ENCODE measurements around the gene GRK5.
A peak's percentile ranks its signal among the peaks of the same experiment; 100 is the strongest.

GRK5 gene

DNA sequence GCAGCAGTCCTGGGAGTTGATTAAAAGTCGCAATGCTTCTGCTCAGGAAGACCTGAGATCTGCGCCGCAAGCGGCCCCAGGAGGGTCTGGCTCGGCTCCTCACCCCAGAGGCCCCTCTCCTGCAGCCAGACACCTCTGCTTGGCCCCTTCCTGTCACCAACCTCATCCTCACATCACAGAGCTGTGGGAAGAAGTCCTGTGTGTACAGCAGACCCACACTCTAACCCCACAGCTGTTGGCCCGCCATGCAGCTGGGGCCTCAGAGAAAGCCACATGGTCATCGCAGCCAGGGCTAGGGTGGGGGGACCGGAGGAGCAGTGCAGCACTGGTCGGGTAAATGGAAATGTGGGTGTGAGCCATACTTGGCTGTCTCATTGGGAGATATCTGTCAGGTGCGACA lies 237.5 kb downstream of the GRK5 start:
- TF ChIP-seq, protein P1, sequence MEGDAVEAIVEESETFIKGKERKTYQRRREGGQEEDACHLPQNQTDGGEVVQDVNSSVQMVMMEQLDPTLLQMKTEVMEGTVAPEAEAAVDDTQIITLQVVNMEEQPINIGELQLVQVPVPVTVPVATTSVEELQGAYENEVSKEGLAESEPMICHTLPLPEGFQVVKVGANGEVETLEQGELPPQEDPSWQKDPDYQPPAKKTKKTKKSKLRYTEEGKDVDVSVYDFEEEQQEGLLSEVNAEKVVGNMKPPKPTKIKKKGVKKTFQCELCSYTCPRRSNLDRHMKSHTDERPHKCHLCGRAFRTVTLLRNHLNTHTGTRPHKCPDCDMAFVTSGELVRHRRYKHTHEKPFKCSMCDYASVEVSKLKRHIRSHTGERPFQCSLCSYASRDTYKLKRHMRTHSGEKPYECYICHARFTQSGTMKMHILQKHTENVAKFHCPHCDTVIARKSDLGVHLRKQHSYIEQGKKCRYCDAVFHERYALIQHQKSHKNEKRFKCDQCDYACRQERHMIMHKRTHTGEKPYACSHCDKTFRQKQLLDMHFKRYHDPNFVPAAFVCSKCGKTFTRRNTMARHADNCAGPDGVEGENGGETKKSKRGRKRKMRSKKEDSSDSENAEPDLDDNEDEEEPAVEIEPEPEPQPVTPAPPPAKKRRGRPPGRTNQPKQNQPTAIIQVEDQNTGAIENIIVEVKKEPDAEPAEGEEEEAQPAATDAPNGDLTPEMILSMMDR (IDR thresholded peaks at IDR 0.05; ENCODE audit: low read depth, low read length, missing control alignments), result no peak
- no peak overlapping the region for H3K4me3 ChIP-seq (replicated peaks; ENCODE audit: low read depth, low read length)
- no peak for DNase-seq (ENCODE audit: extremely low read depth, low read depth)

- TF ChIP-seq, protein P1 (IDR thresholded peaks at IDR 0.05; ENCODE audit: low read depth, low read length, missing control alignments), result peak; percentile 98
- DNase-seq (ENCODE audit: extremely low read depth, low read depth), result peak; percentile 46
- no peak overlapping the region for H3K4me3 ChIP-seq (replicated peaks; ENCODE audit: low read depth, low read length)
Measured at GRCh38 chr10:119445311-119445934, 238.1 kb downstream of the GRK5 start.

- H3K4me3 ChIP-seq (replicated peaks; ENCODE audit: low read depth, low read length), result no peak overlapping the region
- no peak for DNase-seq (ENCODE audit: extremely low read depth, low read depth)
- TF ChIP-seq, protein P1 (IDR thresholded peaks at IDR 0.05; ENCODE audit: low read depth, low read length, missing control alignments), result no peak
Measured at GRCh38 chr10:119445935-119446317, 238.6 kb downstream of the GRK5 start.

DNA sequence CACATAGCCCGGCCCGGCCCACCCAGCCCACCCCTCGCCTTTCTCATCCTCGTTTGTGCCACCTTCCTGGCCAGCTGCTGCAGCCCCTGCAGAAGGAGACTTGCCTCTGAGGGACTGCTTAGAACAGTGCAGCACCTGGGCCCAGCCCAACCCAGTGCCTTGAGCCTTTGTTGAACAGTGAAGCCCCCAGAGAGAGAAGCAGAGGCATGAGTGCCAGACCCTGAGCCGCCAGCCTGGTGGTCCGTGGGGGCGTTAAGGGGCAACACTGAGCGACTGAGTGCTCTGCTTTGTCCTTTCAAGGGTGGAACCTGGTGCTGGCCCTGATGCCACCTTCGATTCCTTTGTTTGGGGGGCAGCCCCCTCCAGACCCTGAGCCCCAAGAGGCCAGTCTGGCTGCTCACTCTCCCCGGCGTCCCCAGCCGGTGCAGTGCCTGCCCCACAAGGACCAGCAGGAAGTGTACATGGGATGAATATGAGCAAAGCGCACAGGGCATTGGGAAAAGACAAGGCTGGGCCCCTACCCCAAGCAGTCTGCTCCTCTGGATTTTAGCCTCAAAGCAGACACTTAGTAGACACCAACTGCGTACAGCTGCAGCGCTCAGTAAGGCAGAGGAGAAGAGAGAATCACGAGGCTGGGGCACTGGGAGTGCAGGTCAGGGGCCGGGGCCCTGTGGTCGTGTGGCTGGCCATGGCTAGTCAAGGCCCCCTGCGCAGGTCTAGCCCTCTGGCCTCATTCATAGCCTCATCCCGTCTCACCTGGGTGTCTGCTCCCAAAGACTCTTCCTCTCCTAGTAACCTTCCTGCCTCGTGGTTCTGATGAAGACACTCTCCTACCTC lies 239.3 kb downstream of the GRK5 start:
- DNase-seq (ENCODE audit: extremely low read depth, low read depth), result no peak
- H3K4me3 ChIP-seq (replicated peaks; ENCODE audit: low read depth, low read length), result no peak overlapping the region
- TF ChIP-seq, protein P1 (IDR thresholded peaks at IDR 0.05; ENCODE audit: low read depth, low read length, missing control alignments), result no peak

DNA sequence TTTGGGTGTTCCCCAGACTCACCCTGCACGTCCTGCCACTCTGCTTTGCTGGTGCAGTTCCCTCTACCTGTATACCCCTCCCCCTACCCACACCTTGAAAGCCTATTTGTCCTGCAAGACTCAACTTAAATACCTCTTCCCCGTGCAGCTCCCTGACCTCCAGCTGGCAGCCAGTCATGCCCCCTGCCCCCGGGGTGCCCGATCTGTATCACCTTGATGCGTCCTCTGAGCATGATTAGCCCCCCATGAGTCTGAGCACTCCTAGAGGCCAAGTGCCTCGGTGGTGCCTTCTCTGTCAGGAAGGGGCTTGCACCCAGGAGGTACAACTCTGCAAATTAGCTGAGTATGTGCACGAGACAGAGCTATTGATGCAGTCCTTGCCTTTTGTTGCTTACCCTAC lies 240.1 kb downstream of the GRK5 start:
- no peak overlapping the region for H3K4me3 ChIP-seq (replicated peaks; ENCODE audit: low read depth, low read length)
- TF ChIP-seq, protein P1 (IDR thresholded peaks at IDR 0.05; ENCODE audit: low read depth, low read length, missing control alignments), result no peak
- no peak for DNase-seq (ENCODE audit: extremely low read depth, low read depth)

GRCh38 chr10:119447823-119448546 lies 240.6 kb downstream of the GRK5 start:
- no peak for DNase-seq (ENCODE audit: extremely low read depth, low read depth)
- H3K4me3 ChIP-seq (replicated peaks; ENCODE audit: low read depth, low read length), result no peak overlapping the region
- TF ChIP-seq, protein P1 (IDR thresholded peaks at IDR 0.05; ENCODE audit: low read depth, low read length, missing control alignments), result no peak
